Panc1 (cell line): Measurements from ENCODE around the gene BCL3.

Experiments
- CTCF ChIP-seq: fragments of 450-650 bp; IDR thresholded peaks from 2 replicates; pipeline ENCODE4 v1.5.1; 2017; ENCODE audit warnings: mild to moderate bottlenecking
- POLR2AphosphoS5 ChIP-seq: IDR thresholded peaks from 2 replicates; pipeline ENCODE4 v1.6.1; 2012; ENCODE audit warnings: mild to moderate bottlenecking, low read depth, low read length, moderate library complexity

- TF ChIP-seq CTCF (no peak), POLR2AphosphoS5 (no peak)
These were observed 43.8 kb downstream of the BCL3 start for GRCh38 chr19:44792281-44792680.
